ENCODE measurements around the gene KPNA6. TPM values are rescaled to one million over a fixed set of nuclear protein-coding genes. Genes with fewer than 3 reads are reported as not detected.

KPNA6 gene
- polyA plus RNA-seq, 1 donor from 2014 or later, result 17.3 TPM

GRCh38 chr1:32195531-32195930 lies 87.7 kb downstream of the KPNA6 start:
- H3F3A ChIP-seq (ENCODE audit: insufficient read depth, low read length, poor library complexity, severe bottlenecking), result no peaks in the 10 kb centered on the region
- peaks cover 8% of the 10 kb centered on the region for H3K36me3 ChIP-seq (ENCODE audit: insufficient read depth, low read length)
- H4K20me1 ChIP-seq (ENCODE audit: insufficient read depth), result no peaks in the 10 kb centered on the region
- H3K9ac ChIP-seq (ENCODE audit: low read length), result no peak overlapping the region
- no peak for TF ChIP-seq RAD21 (conservative IDR thresholded peaks at IDR 0.05)
- H3K4me2 ChIP-seq (ENCODE audit: low read length), result no peak overlapping the region
- H3K9me3 ChIP-seq (ENCODE audit: low read length), result no peaks in the 10 kb centered on the region
- H3K9me2 ChIP-seq (ENCODE audit: insufficient read depth, low read length), result no peaks in the 10 kb centered on the region
- no peak overlapping the region for H2AFZ ChIP-seq (ENCODE audit: low read depth, low read length)
- no peak overlapping the region for H3K4me3 ChIP-seq (ENCODE audit: low read length)
- H3K27ac ChIP-seq (ENCODE audit: low read length), result no peak overlapping the region
- H3K79me2 ChIP-seq (replicated peaks; ENCODE audit: insufficient read depth, low read length), result no peaks in the 10 kb centered on the region
- H3K27me3 ChIP-seq (ENCODE audit: insufficient read depth, low read depth, low read length), result no peaks in the 10 kb centered on the region

GRCh38 chr1:32195972-32196823 lies 88.3 kb downstream of the KPNA6 start:
- Histone ChIP-seq H3K9ac (ENCODE audit: low read length) (no peak overlapping the region), H3K36me3 (ENCODE audit: insufficient read depth, low read length) (peaks cover 8% of the 10 kb centered on the region), H3K9me2 (ENCODE audit: insufficient read depth, low read length) (no peaks in the 10 kb centered on the region), H4K20me1 (ENCODE audit: insufficient read depth) (no peaks in the 10 kb centered on the region), H3K27ac (ENCODE audit: low read length) (no peak overlapping the region), H3K4me3 (ENCODE audit: low read length) (no peak overlapping the region), H3K79me2 (replicated peaks; ENCODE audit: insufficient read depth, low read length) (no peaks in the 10 kb centered on the region), H3K27me3 (ENCODE audit: insufficient read depth, low read depth, low read length) (no peaks in the 10 kb centered on the region), H3K4me2 (ENCODE audit: low read length) (no peak overlapping the region), H3K9me3 (ENCODE audit: low read length) (no peaks in the 10 kb centered on the region), H3F3A (ENCODE audit: insufficient read depth, low read length, poor library complexity, severe bottlenecking) (no peaks in the 10 kb centered on the region), H2AFZ (ENCODE audit: low read depth, low read length) (no peak overlapping the region)
- TF ChIP-seq, protein P1, sequence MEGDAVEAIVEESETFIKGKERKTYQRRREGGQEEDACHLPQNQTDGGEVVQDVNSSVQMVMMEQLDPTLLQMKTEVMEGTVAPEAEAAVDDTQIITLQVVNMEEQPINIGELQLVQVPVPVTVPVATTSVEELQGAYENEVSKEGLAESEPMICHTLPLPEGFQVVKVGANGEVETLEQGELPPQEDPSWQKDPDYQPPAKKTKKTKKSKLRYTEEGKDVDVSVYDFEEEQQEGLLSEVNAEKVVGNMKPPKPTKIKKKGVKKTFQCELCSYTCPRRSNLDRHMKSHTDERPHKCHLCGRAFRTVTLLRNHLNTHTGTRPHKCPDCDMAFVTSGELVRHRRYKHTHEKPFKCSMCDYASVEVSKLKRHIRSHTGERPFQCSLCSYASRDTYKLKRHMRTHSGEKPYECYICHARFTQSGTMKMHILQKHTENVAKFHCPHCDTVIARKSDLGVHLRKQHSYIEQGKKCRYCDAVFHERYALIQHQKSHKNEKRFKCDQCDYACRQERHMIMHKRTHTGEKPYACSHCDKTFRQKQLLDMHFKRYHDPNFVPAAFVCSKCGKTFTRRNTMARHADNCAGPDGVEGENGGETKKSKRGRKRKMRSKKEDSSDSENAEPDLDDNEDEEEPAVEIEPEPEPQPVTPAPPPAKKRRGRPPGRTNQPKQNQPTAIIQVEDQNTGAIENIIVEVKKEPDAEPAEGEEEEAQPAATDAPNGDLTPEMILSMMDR (IDR thresholded peaks at IDR 0.05; ENCODE audit: poor library complexity, severe bottlenecking), result no peak
- TF ChIP-seq, protein P2, sequence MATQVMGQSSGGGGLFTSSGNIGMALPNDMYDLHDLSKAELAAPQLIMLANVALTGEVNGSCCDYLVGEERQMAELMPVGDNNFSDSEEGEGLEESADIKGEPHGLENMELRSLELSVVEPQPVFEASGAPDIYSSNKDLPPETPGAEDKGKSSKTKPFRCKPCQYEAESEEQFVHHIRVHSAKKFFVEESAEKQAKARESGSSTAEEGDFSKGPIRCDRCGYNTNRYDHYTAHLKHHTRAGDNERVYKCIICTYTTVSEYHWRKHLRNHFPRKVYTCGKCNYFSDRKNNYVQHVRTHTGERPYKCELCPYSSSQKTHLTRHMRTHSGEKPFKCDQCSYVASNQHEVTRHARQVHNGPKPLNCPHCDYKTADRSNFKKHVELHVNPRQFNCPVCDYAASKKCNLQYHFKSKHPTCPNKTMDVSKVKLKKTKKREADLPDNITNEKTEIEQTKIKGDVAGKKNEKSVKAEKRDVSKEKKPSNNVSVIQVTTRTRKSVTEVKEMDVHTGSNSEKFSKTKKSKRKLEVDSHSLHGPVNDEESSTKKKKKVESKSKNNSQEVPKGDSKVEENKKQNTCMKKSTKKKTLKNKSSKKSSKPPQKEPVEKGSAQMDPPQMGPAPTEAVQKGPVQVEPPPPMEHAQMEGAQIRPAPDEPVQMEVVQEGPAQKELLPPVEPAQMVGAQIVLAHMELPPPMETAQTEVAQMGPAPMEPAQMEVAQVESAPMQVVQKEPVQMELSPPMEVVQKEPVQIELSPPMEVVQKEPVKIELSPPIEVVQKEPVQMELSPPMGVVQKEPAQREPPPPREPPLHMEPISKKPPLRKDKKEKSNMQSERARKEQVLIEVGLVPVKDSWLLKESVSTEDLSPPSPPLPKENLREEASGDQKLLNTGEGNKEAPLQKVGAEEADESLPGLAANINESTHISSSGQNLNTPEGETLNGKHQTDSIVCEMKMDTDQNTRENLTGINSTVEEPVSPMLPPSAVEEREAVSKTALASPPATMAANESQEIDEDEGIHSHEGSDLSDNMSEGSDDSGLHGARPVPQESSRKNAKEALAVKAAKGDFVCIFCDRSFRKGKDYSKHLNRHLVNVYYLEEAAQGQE (IDR thresholded peaks at IDR 0.05; ENCODE audit: borderline replicate concordance), result no peak
- TF ChIP-seq POLR2AphosphoS5 (IDR thresholded peaks at IDR 0.05) (no peak), SMC3 (conservative IDR thresholded peaks at IDR 0.05; ENCODE audit: poor library complexity) (no peak)

DNA sequence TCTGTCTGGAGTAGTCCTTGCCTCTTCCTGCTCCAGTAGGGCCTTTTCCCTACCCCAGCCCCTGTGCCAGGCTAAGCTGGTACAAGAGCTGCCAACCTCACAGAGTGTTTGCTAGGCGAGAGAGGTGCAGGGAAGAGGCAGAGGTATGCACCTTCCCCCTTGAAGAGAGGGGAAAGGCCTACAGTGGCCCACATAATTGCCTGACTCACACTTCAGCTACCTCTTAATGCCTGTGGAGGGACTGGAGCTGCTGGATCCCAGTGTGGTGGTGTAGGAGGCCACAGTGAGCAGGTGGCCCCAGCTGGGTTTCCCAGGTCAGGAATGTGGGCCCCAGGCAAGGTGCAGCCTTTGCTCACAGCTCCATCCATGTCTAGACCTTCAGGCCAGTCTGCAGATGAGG lies 89.2 kb downstream of the KPNA6 start:
- TF ChIP-seq MXI1 (conservative IDR thresholded peaks at IDR 0.05; ENCODE audit: poor library complexity, severe bottlenecking) (no peak), EP300 (conservative IDR thresholded peaks at IDR 0.05; ENCODE audit: poor library complexity, severe bottlenecking) (no peak), EZH2 (IDR thresholded peaks at IDR 0.05; ENCODE audit: borderline replicate concordance, insufficient read depth, low read length, poor library complexity, severe bottlenecking) (no peak), SMC3 (conservative IDR thresholded peaks at IDR 0.05; ENCODE audit: poor library complexity) (no peak), POLR2AphosphoS5 (IDR thresholded peaks at IDR 0.05) (no peak), RAD21 (conservative IDR thresholded peaks at IDR 0.05) (no peak), TAF1 (IDR thresholded peaks at IDR 0.05; ENCODE audit: low read depth) (no peak)
- TF ChIP-seq, protein P2 (IDR thresholded peaks at IDR 0.05; ENCODE audit: borderline replicate concordance), result no peak
- TF ChIP-seq, protein P1 (IDR thresholded peaks at IDR 0.05; ENCODE audit: poor library complexity, severe bottlenecking), result no peak
- H3K27ac ChIP-seq (ENCODE audit: low read length), result no peak overlapping the region
- H3K9ac ChIP-seq (ENCODE audit: low read length), result no peak overlapping the region
- H3K27me3 ChIP-seq (ENCODE audit: insufficient read depth, low read depth, low read length), result no peaks in the 10 kb centered on the region
- peaks cover 8% of the 10 kb centered on the region for H3K36me3 ChIP-seq (ENCODE audit: insufficient read depth, low read length)
- H3K9me3 ChIP-seq (ENCODE audit: low read length), result no peaks in the 10 kb centered on the region
- no peak overlapping the region for H3K4me3 ChIP-seq (ENCODE audit: low read length)
- H3K4me2 ChIP-seq (ENCODE audit: low read length), result no peak overlapping the region
- no peaks in the 10 kb centered on the region for H3F3A ChIP-seq (ENCODE audit: insufficient read depth, low read length, poor library complexity, severe bottlenecking)
- no peaks in the 10 kb centered on the region for H3K9me2 ChIP-seq (ENCODE audit: insufficient read depth, low read length)
- H4K20me1 ChIP-seq (ENCODE audit: insufficient read depth), result no peaks in the 10 kb centered on the region
- H2AFZ ChIP-seq (ENCODE audit: low read depth, low read length), result no peak overlapping the region
- no peaks in the 10 kb centered on the region for H3K79me2 ChIP-seq (replicated peaks; ENCODE audit: insufficient read depth, low read length)

Data from neural cell (in vitro differentiated cells).